Ectodermal cell (in vitro differentiated cells): ENCODE data around the gene CTAG1B.

Source experiments
- H3K27ac ChIP-seq: 2 replicates; pipeline ENCODE4 v1.7.0; 2013; ENCODE audit warnings: mild to moderate bottlenecking, low read depth, low read length; ENCODE audit not compliant: insufficient read depth, poor library complexity, severe bottlenecking
- H3K27me3 ChIP-seq: 2 replicates; pipeline ENCODE4 v1.7.0; 2013; ENCODE audit warnings: mild to moderate bottlenecking, low read length; ENCODE audit not compliant: insufficient read depth, control insufficient read depth, poor library complexity, severe bottlenecking
- H3K36me3 ChIP-seq: one replicate; pipeline ENCODE4 v1.7.0; 2013; ENCODE audit warnings: low read length; ENCODE audit not compliant: control insufficient read depth, insufficient read depth
- H3K4me1 ChIP-seq: one replicate; pipeline ENCODE4 v1.7.0; 2013; ENCODE audit warnings: low read length; ENCODE audit not compliant: control insufficient read depth, insufficient read depth
- H3K4me3 ChIP-seq: 2 replicates; pipeline ENCODE4 v1.7.0; 2013; ENCODE audit warnings: low read depth, low read length, control low read depth; ENCODE audit not compliant: insufficient read depth
- H3K9me3 ChIP-seq: 2 replicates; pipeline ENCODE4 v1.7.0; 2013; ENCODE audit warnings: mild to moderate bottlenecking, low read length, moderate library complexity; ENCODE audit not compliant: control insufficient read depth
- WGBS, 2 experiments: methylation state at CpG; one replicate each; pipeline ENCODE4 v1.1.7; 2013; ENCODE audit warnings: missing lambda C conversion rate in 2 of 2; 5-methylcytosine and 5-hydroxymethylcytosine counted together

The CTAG1B gene

GRCh38 chrX:154602766-154603437 lies 16.2 kb downstream of the CTAG1B start:
- Histone ChIP-seq H3K4me1 (no peaks in the 10 kb centered on the region), H3K36me3 (no peaks in the 10 kb centered on the region), H3K9me3 (no peaks in the 10 kb centered on the region), H3K27me3 (no peaks in the 10 kb centered on the region), H3K27ac (no peak overlapping the region), H3K4me3 (no peak overlapping the region)
- WGBS, 2 experiments = 91 to 92% methylated on average over 18 of the region's 18 CpGs

GRCh38 chrX:154602226-154602625 lies 16.9 kb downstream of the CTAG1B start:
- Histone ChIP-seq H3K36me3 (no peaks in the 10 kb centered on the region), H3K27me3 (no peaks in the 10 kb centered on the region), H3K27ac (no peak overlapping the region), H3K4me3 (no peak overlapping the region), H3K4me1 (no peaks in the 10 kb centered on the region), H3K9me3 (no peaks in the 10 kb centered on the region)
- whole genome bisulfite sequencing, 2 experiments = 73 to 79% methylated on average over 13 of the region's 13 CpGs

- H3K4me3 ChIP-seq = no peak overlapping the region
- no peak overlapping the region for H3K27ac ChIP-seq
- WGBS, 2 experiments = 89 to 91% methylated on average over 15 of the region's 15 CpGs
These were observed 18.2 kb downstream of the CTAG1B start for GRCh38 chrX:154600759-154601374.

GRCh38 chrX:154599531-154599930 lies 19.6 kb downstream of the CTAG1B start:
- H3K4me1 ChIP-seq = no peaks in the 10 kb centered on the region
- WGBS, 2 experiments = 92 to 97% methylated on average over 14 of the region's 14 CpGs

More at GRCh38 chrX:154600759-154601374, 18.2 kb downstream of the CTAG1B start:
- H3K27me3 ChIP-seq = no peaks in the 10 kb centered on the region
- no peaks in the 10 kb centered on the region for H3K36me3 ChIP-seq
- H3K4me1 ChIP-seq = no peaks in the 10 kb centered on the region
- H3K9me3 ChIP-seq = no peaks in the 10 kb centered on the region

GRCh38 chrX:154598656-154599055 lies 20.4 kb downstream of the CTAG1B start:
- no peaks in the 10 kb centered on the region for H3K27me3 ChIP-seq
- no peaks in the 10 kb centered on the region for H3K4me1 ChIP-seq
- no peaks in the 10 kb centered on the region for H3K9me3 ChIP-seq
- 90 to 99% methylated on average over 5 of the region's 8 CpGs for WGBS, 2 experiments
- no peak overlapping the region for H3K4me3 ChIP-seq
- no peaks in the 10 kb centered on the region for H3K36me3 ChIP-seq
- H3K27ac ChIP-seq = no peak overlapping the region

More at GRCh38 chrX:154599531-154599930, 19.6 kb downstream of the CTAG1B start:
- no peaks in the 10 kb centered on the region for H3K36me3 ChIP-seq
- no peak overlapping the region for H3K4me3 ChIP-seq
- H3K27ac ChIP-seq = no peak overlapping the region
- H3K27me3 ChIP-seq = no peaks in the 10 kb centered on the region
- H3K9me3 ChIP-seq = no peaks in the 10 kb centered on the region

- H3K4me3 ChIP-seq = no peak overlapping the region
- no peaks in the 10 kb centered on the region for H3K4me1 ChIP-seq
- H3K36me3 ChIP-seq = no peaks in the 10 kb centered on the region
- H3K9me3 ChIP-seq = no peaks in the 10 kb centered on the region
- no peak overlapping the region for H3K27ac ChIP-seq
- H3K27me3 ChIP-seq = no peaks in the 10 kb centered on the region
- WGBS, 2 experiments = 94 to 96% methylated on average over 12 of the region's 12 CpGs
These were observed 21.9 kb downstream of the CTAG1B start for GRCh38 chrX:154597221-154597620.

- no peak overlapping the region for H3K27ac ChIP-seq
- 0 to 7% methylated on average over 3 of the region's 3 CpGs for WGBS, 2 experiments
- H3K27me3 ChIP-seq = no peaks in the 10 kb centered on the region
- H3K9me3 ChIP-seq = no peaks in the 10 kb centered on the region
- no peaks in the 10 kb centered on the region for H3K4me1 ChIP-seq
- no peak overlapping the region for H3K4me3 ChIP-seq
- no peaks in the 10 kb centered on the region for H3K36me3 ChIP-seq
These were observed 22.7 kb downstream of the CTAG1B start for GRCh38 chrX:154596290-154596929.

GRCh38 chrX:154595559-154596249 lies 23.4 kb downstream of the CTAG1B start:
- H3K9me3 ChIP-seq = no peaks in the 10 kb centered on the region
- H3K4me3 ChIP-seq = no peak overlapping the region
- H3K36me3 ChIP-seq = no peaks in the 10 kb centered on the region
- no peaks in the 10 kb centered on the region for H3K4me1 ChIP-seq
- no peak overlapping the region for H3K27ac ChIP-seq
- no peaks in the 10 kb centered on the region for H3K27me3 ChIP-seq
- WGBS, 2 experiments = 100% methylated on average over 1 of the region's 2 CpGs; no CpG with 5 or more reads in 1 of the 2 experiments

GRCh38 chrX:154594491-154594890 lies 24.6 kb downstream of the CTAG1B start:
- no peaks in the 10 kb centered on the region for H3K36me3 ChIP-seq
- no peaks in the 10 kb centered on the region for H3K27me3 ChIP-seq
- no peaks in the 10 kb centered on the region for H3K9me3 ChIP-seq
- no peaks in the 10 kb centered on the region for H3K4me1 ChIP-seq
- WGBS, 2 experiments = 96 to 98% methylated on average over 4 of the region's 4 CpGs
- no peak overlapping the region for H3K4me3 ChIP-seq
- no peak overlapping the region for H3K27ac ChIP-seq

- no peaks in the 10 kb centered on the region for H3K4me1 ChIP-seq
- 94 to 95% methylated on average over 4 to 5 of the region's 5 CpGs for WGBS, 2 experiments
These were observed 25.9 kb downstream of the CTAG1B start for GRCh38 chrX:154593201-154593600.

More at GRCh38 chrX:154593201-154593600, 25.9 kb downstream of the CTAG1B start:
- no peaks in the 10 kb centered on the region for H3K36me3 ChIP-seq
- no peaks in the 10 kb centered on the region for H3K27me3 ChIP-seq
- no peaks in the 10 kb centered on the region for H3K9me3 ChIP-seq
- no peak overlapping the region for H3K4me3 ChIP-seq
- H3K27ac ChIP-seq = no peak overlapping the region
